GM21423 (cell line): ENCODE measurements around the gene LRMDA.

Source experiments
- ATAC-seq: cut with Tn5 transposase; IDR thresholded peaks from one replicate; pipeline ENCODE4 v1.9.1; 2021; ENCODE audit warnings: mild to moderate bottlenecking, moderate library complexity; ENCODE audit not compliant: unreplicated experiment

LRMDA gene

GRCh38 chr10:76088008-76088407, 656.6 kb downstream of the LRMDA start:
- ATAC-seq = no peak

DNA sequence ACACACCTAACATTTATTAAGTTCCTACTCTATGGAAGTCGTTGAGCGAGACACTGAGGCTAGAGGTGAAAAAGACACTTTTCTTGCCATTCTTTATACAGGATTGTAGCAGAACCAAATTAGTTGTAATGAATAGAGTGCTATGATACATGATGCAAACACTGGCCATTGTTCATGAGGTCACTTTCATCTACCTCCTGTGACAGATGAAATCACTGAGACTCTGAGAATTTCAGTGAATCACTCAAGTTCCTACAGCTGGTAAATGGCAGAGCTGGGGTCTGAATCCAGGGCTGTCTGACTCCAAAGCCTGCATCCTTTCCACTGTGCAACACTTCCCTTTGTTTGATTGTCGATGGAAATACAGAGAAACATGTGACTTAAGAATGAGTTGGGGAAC, 657.6 kb downstream of the LRMDA start:
- no peak for ATAC-seq

DNA sequence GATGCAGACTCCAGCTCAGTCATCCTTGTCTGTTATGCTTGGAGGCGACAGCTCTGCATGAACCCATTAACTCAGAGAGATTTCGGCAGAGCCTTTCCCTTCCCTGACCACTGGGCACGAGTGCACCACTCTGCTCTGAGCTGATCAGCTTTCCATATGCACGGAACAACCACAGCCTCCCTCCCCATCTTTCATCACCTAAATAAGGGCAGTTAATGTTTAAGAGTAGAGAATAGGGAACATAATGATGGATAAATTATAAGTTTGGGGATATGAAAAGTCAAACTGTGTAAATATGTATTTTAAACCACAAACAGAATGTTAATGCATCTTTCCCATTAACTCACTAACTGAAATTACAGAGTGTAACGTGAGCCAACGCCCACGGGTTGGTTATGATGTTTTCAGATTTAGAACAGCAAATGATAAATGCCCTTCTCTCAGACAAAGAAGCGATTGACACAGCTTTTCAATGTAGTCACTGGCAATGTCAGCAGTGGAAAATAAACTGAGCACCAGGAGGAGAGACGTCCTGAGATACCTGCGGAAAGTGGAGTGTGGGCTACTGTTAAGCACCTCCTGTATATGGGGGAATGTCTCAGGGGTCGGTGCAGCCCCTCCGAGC, 658.2 kb downstream of the LRMDA start:
- no peak for ATAC-seq

- no peak for ATAC-seq
Observed at GRCh38 chr10:76091926-76092325, 660.5 kb downstream of the LRMDA start.

GRCh38 chr10:76106611-76107010, 675.2 kb downstream of the LRMDA start:
- ATAC-seq = no peak

DNA sequence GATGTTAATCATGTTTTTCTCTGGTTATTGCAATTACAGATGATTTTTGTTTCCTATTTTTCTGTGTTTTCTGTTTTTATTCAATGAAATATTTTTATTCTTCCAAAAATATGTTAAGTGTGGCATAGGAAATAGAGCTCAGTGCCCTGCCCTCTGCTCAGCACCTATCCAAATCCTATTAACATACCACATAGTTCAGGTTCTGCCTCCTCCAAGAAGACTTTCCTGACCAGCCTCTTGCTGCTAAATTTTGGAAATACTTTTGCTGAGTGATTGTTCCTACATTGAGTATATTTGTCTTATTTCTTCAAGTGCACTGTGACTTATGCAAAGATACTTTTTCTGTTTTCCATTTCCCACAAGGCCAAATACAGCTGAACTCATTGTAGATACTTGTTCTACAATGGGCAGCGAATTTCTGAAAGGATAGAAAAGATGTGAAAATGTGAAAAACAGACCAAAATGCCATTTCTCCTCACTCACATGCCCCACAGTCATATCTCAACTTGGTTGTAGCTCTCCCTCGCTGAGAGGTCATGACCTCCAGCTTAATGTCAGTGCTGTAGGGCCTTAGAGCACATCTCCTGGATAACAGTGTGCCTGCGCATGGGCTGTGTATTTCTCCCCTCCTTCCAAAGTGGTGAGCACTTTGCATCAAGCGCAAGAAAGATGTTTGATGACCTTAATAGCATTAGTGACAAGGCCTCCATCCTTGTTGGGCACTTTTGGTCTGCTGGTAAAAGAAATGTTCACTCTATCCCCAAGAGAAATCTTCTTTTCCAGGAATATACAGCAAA, 677.3 kb downstream of the LRMDA start:
- ATAC-seq = no peak

- no peak for ATAC-seq
Observed at GRCh38 chr10:76111404-76111803, 680.0 kb downstream of the LRMDA start.

DNA sequence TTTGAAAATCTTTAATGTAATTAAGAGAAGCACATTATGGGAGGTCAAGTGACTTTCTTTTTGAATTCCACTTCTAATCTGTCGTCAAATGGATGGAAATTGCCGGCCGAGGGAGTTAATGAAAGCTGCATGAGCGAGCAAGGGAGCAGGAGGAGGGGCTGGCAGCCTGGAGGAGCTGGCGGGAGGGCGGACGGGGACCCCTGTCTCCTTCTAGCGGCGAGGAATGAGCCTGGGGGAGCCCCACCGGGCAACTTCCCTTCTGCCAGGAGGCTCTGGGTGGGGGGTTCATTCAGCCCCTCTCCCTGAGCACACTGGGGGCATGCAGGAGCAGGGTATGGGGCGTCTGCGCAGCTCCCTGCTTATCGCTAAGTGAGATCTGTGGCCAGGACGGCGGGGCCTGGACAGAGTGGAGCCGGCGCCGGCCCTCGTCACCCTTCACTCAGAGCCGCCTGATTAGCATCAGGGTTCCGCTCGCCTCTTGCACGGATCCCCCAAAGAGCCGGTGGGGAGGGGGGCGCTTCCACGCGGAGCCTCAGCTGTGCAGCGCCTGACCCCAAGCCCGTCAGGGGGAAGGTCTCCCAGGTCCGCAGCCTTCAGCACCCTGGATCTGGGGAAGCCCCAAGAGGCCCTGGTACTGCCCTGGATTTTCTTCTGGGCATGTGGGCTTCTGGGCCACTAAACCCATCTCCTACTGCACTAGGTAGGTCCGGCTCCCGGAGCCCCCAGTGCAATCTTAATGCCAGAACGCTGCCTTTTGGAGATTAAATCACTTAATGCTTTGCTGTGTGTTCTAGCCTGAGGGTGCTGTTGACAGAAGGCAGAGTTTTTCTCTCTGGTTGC, 680.8 kb downstream of the LRMDA start:
- ATAC-seq = no peak

- ATAC-seq = no peak
Observed at GRCh38 chr10:76112826-76113150, 681.4 kb downstream of the LRMDA start.

DNA sequence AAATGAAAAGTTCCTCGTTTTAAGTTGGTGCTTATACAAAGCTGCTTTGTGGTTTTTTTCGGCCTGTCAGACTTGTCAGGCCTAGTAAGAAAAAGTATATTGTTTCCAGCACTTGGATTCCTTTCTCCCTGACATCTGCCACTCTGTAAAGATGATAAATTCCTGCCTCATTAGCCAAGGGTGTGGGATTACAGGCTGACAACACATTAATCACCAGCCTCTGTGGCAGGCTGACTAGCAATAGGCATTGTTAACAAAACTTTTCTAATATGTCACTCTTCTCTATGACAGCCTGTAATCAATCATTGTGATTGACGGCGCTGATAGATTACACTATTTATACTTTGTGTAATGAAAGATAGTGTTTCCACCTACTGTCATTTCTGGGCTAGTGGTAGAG, 682.5 kb downstream of the LRMDA start:
- no peak for ATAC-seq

DNA sequence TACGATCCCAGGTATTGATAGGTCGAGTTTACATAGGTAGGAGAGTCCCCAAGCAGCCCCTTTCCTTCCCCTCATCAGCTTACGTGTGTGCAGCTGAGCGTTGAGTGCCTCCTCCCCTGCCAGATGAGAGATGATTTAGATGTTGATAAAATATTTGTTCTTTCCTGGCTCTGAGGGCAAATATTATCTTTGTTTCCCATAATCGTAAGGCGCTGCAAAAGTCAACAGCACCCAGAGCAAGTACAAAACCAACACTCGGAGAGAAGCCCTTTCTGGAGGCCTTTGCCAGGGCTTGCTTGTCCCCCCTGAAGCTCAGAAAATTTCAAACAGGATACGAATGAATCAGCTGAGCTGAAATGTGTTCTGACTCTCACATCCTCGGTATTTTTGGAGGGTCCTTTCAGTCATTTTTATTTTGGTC, 683.2 kb downstream of the LRMDA start:
- no peak for ATAC-seq

- ATAC-seq = no peak
Observed at GRCh38 chr10:76115131-76115470, 683.7 kb downstream of the LRMDA start.

GRCh38 chr10:76115471-76116155, 684.2 kb downstream of the LRMDA start:
- no peak for ATAC-seq

DNA sequence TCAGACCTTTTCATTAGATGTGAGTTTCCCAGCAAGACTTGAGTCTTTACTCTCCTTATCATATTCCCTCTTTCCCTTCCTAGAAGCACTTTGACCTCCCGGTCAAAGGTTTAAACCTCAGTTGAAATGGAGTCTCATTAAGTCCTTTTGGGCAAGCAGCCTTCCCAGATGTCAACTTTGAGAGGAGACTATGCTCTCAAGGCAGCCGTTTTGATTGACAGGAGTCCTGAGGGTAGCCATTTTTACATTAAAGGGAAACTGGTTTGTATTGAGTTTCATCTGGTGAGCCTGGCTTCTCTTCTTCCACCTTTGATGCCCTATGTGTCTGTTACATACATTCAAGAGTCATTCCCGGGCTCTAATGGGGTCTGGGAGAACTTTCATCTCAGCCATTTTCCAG, 685.1 kb downstream of the LRMDA start:
- no peak for ATAC-seq

DNA sequence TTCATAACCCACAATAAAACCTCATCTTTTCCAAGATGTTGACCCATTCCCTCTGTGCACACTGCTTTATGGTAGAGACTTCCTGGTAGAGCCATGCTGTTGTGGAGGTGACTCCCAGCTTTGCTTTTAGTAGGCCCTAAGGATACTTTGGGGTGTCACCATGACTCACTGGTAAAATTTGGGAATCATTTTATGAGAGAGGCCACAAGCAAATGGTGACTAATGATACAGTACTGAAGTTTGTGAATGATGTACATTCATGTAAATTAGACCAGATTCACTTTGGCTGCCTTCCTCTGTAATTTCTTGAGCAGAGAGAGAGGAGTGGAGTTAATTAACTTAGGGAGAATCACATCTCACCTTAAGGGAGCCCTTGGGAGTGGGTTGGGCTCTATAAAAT, 686.5 kb downstream of the LRMDA start:
- no peak for ATAC-seq

- no peak for ATAC-seq
Observed at GRCh38 chr10:76119036-76119435, 687.6 kb downstream of the LRMDA start.

DNA sequence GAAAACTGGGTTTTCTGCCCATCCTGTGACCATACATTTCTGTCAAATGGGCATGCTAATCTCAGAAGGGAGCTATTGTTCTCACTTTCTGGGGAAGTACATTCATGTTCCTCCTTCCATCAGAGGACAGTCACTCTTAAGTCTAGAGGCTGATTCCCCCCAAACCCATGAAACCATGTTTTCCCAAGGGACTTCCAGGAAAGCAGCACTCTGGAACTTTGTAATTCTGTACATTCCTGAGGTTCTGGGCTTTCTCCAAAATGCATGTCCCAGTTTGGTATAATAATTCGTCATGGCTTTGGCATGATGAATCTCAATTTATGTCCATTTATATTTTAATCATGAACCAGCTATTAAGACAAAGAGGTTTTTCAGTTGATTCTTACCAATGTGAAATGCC, 688.1 kb downstream of the LRMDA start:
- ATAC-seq = no peak

DNA sequence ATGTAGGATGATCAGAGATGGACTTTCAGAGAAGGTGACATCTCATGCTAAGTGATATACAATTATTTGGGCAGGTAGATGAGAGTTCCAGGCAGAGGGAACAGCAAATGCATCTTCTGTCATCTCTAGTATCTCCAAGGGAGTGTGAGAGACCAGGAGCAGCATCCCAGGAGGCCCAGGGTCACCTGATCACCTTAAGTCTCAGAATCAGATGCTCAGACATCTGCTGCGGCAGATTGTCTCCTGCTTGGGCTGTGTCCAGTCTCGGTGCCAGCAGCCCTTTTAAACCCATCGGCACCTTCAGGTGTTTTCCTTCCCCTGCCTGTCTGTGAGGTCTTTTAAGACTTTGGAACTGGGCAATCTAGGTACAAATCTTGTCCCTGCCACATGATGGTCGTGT, 690.6 kb downstream of the LRMDA start:
- no peak for ATAC-seq

- ATAC-seq = no peak
Observed at GRCh38 chr10:76124280-76124679, 692.9 kb downstream of the LRMDA start.

DNA sequence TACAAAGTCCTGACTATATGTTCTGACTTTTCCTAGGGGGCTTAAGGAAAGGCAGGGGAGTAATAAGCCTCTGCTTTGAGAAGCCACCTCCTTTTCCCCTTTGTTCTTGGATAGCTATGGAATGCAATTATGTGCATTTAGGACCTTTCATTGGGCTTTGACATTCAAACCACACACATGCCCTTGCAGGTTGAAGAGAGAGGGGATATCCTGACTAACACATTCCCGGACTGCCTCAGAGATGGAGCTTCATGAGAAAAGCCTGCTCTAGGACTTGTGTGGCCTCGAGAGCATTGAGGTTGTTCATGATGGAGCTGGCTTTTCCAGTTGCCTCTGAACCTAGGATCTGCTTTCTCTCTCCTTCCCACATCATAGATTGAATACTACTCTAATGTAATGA, 694.5 kb downstream of the LRMDA start:
- ATAC-seq = no peak
